ENCODE data around the gene CYBC1. TPM values are rescaled to one million over a fixed set of nuclear protein-coding genes. Genes with fewer than 3 reads are reported as not detected.

CYBC1 gene
- total RNA-seq, 2 donors from 2014 or later: 58.4 to 79.0 TPM

DNA sequence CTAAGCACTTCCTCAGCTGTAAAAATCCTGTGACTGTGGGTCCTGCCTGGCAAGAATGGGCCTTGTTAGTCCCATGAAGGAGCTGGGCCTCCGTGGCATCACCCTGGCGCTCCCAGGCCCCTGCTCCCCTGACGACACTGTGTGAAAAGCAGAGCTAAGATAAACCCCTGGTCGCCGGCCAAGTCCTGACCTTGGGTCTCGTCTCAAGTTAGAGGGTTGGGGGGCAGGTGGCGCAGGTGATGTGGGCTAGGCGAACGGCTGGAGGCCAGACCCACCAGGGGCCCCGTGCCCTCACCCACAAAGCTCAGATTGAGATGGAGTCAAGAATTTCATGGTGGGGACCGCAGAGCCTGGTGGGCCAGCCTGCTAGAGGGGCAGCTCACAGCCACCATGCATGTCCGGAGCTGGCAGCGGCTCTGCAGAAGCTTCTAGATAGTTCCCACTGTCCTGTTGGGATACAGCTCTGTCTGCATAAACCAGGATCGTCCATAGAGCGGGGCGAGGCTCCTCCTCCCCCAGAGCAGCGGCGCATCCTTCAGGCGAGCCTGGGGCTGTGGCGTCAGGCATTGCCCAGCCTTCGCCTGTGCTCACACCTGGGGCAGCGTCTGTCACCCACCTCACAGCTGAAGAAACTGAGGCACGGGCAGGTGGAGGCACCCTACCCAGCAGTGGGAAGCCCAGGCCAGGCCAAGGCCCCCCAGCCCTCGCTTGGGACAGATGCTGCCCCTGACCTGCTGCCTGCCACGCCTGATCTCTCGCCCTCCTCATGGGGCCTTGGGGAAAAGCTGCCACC is 12.0 kb downstream of the CYBC1 start:
- Histone ChIP-seq H3K9ac (ENCODE audit: low read depth in 2 of 2, low read length in 2 of 2) (no peak overlapping the region), H3K27ac (no peak overlapping the region), H3K27me3 (no peaks in the 10 kb centered on the region), H3K4me1 (no peaks in the 10 kb centered on the region), H3K4me3 (no peak overlapping the region), H3K9me3 (no peaks in the 10 kb centered on the region), H3K36me3 (no peaks in the 10 kb centered on the region)
- no peak for DNase-seq
- TF ChIP-seq, protein P1, sequence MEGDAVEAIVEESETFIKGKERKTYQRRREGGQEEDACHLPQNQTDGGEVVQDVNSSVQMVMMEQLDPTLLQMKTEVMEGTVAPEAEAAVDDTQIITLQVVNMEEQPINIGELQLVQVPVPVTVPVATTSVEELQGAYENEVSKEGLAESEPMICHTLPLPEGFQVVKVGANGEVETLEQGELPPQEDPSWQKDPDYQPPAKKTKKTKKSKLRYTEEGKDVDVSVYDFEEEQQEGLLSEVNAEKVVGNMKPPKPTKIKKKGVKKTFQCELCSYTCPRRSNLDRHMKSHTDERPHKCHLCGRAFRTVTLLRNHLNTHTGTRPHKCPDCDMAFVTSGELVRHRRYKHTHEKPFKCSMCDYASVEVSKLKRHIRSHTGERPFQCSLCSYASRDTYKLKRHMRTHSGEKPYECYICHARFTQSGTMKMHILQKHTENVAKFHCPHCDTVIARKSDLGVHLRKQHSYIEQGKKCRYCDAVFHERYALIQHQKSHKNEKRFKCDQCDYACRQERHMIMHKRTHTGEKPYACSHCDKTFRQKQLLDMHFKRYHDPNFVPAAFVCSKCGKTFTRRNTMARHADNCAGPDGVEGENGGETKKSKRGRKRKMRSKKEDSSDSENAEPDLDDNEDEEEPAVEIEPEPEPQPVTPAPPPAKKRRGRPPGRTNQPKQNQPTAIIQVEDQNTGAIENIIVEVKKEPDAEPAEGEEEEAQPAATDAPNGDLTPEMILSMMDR (IDR thresholded peaks at IDR 0.05): no peak
- intact Hi-C loops (cut with DNase I): no loop called here

DNA sequence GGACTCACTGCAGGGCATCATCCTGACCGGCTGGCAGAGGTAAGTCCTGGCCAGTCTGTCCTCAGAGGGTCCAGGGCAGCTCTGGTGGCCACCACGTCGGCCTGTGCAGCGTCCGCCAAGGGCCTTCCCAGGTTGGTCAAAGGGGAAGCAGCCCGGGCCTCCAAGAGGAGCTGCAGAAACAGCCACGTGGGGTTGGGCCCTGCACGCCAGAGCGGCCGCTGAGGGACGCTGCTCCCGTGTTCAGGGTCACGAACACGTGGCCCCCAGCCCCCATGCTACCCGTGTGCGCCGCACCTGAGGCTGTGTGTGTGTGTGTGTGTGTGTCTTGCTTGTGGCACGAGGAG is 13.3 kb downstream of the CYBC1 start:
- intact Hi-C loops (cut with DNase I): no loop called here
- Histone ChIP-seq H3K27me3 (no peaks in the 10 kb centered on the region), H3K27ac (no peak overlapping the region), H3K36me3 (no peaks in the 10 kb centered on the region), H3K4me1 (no peaks in the 10 kb centered on the region), H3K4me3 (no peak overlapping the region), H3K9ac (ENCODE audit: low read depth in 2 of 2, low read length in 2 of 2) (no peak overlapping the region), H3K9me3 (no peaks in the 10 kb centered on the region)
- no peak for DNase-seq
- TF ChIP-seq, protein P1 (IDR thresholded peaks at IDR 0.05): no peak

DNA sequence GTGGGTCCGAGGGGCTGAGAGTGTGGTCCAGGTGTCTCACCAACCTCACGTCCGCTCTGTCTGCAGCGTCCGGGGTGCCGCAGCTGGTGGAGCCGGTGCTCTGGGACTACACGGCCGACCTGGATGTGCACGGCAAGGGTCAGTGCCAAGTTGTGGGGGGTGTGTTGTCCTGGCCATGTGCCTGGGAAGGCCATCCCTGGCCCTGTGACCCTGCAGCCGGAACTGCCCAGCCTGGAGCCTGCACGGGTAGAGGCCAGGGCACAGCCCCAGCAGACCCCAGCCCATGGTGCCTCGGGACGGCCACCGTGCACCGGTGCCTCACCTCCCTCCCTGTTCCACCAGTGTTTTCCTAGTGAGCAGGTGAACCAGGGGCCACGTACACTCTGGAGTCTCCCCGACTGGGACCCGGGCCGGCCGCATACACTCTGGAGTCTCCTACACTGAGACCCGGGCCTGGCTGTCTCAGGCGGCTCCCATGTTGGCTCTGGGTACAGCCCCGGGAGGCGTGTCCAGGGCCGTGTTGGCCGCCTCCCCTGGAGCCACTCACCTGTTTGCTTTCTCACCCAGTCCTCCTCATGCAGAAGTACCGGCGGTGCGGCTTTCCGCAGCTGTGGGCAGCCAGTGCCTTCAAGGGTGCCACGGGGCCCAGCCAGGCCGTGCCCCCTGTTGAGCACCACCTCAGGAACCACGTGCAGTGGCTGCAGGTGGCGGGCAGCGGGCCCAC is 13.8 kb downstream of the CYBC1 start:
- Histone ChIP-seq H3K4me1 (no peaks in the 10 kb centered on the region), H3K9ac (ENCODE audit: low read depth in 2 of 2, low read length in 2 of 2) (no peak overlapping the region), H3K27me3 (no peaks in the 10 kb centered on the region), H3K4me3 (no peak overlapping the region), H3K9me3 (no peaks in the 10 kb centered on the region), H3K27ac (no peak overlapping the region), H3K36me3 (no peaks in the 10 kb centered on the region)
- intact Hi-C loops (cut with DNase I): no loop called here
- DNase-seq: no peak
- TF ChIP-seq, protein P1 (IDR thresholded peaks at IDR 0.05): no peak

DNA sequence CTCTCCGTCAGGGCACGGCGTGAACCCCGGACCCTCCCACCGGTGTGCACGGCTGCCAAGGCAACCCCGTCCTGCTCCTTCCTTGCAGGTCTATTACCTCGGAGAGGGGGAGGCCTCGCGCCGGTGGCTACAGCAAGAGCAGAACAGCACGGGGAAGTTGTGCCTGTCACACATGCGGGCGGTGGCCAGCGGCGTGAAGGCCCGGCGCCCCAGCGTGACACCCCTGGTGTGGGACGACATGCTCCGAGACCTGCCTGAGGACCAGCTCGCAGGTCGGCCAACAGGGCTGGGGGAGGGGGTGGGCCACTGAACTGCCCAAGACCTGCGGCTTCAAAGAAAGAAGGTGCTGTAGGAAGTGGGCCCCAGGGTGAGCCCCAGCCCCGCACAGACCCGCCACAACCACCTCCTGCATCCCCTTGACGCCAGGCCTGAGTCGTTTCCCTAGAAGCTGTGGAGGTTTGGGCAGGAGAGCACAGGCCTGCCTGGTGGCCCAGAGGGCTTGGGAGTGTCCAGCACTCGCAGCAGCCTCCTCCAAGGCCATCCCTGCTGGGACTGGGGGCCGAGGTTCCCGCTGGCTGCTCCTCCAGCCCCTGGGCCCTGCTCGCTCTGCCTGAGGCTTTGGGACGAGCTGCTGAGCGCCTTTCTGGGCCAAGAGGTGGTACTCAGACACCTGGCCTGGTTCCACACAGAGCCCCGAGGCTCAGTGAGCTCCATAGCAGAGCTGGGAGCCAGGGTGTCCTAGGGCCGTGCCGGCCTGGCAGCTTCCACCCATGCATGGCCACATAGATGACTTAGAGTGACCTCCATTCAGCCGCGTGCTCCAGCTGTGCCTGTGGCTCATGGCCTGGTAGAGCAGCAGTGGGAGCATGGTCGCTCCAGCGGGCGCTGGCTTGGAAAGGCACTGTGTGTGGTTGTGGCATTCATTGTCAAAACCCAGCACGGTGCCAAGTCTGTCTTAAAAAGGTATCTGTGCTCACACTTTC is 14.7 kb downstream of the CYBC1 start:
- H3K4me3 ChIP-seq: no peak overlapping the region
- TF ChIP-seq, protein P1 (IDR thresholded peaks at IDR 0.05): no peak
- H3K4me1 ChIP-seq: no peaks in the 10 kb centered on the region
- no peaks in the 10 kb centered on the region for H3K27me3 ChIP-seq
- H3K36me3 ChIP-seq: no peaks in the 10 kb centered on the region
- no peak overlapping the region for H3K27ac ChIP-seq
- DNase-seq: no peak
- no peaks in the 10 kb centered on the region for H3K9me3 ChIP-seq
- H3K9ac ChIP-seq (ENCODE audit: low read depth in 2 of 2, low read length in 2 of 2): no peak overlapping the region
- intact Hi-C loops (cut with DNase I): no loop called here

DNA sequence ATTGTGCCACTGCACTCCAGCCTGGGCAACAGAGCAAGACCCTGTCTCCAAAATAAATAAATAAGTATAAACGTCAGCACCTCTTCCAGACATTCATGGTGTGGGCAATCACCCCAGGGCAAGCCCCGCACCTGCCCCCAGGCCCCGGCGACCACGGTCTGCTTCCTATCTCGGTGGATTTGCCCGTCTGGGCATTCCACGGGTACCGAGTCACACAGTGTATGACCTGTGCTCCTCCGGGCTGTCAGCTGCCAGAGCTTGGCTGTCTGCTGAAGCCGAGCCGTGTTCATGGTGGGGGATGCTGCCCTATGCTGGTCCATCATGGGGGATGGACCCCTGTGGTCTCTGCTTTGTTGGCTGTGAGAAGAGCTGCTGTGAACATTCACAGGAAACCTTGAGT is 15.4 kb downstream of the CYBC1 start:
- intact Hi-C loops (cut with DNase I): no loop called here

More for the DNA sequence above, 15.4 kb downstream of the CYBC1 start:
- Histone ChIP-seq H3K9me3 (no peaks in the 10 kb centered on the region), H3K9ac (ENCODE audit: low read depth in 2 of 2, low read length in 2 of 2) (no peak overlapping the region), H3K36me3 (no peaks in the 10 kb centered on the region), H3K27me3 (no peaks in the 10 kb centered on the region), H3K4me1 (no peaks in the 10 kb centered on the region), H3K4me3 (no peak overlapping the region), H3K27ac (no peak overlapping the region)
- DNase-seq: no peak
- TF ChIP-seq, protein P1 (IDR thresholded peaks at IDR 0.05): no peak
